Measurements from ENCODE around the gene CLNK.
"Not testable (repeated sequence)": the region's sequence is repeated elsewhere in the genome, so short reads cannot be mapped to it uniquely, and the experiment has no call there.

Gene CLNK

DNA sequence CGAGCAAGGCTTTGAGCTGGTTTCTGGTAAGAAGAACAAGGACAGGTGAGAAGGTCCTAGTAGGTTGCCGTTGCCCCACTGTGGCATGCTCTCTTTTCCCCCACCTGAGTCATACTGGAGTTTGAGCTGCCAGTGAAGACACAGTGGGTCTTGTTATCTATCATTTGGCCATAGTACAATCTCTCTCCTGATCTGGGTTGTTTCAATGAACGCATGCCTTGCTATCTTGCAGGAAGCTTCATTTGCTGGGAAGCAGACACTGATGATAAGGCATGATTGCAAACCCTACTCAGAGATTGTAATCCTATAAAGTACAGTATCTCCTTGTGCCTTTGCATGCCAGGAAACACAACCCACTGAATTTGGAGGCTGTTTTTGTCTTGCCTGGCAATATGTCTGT lies 77.4 kb downstream of the CLNK start:
- DNase-seq = no peak

DNA sequence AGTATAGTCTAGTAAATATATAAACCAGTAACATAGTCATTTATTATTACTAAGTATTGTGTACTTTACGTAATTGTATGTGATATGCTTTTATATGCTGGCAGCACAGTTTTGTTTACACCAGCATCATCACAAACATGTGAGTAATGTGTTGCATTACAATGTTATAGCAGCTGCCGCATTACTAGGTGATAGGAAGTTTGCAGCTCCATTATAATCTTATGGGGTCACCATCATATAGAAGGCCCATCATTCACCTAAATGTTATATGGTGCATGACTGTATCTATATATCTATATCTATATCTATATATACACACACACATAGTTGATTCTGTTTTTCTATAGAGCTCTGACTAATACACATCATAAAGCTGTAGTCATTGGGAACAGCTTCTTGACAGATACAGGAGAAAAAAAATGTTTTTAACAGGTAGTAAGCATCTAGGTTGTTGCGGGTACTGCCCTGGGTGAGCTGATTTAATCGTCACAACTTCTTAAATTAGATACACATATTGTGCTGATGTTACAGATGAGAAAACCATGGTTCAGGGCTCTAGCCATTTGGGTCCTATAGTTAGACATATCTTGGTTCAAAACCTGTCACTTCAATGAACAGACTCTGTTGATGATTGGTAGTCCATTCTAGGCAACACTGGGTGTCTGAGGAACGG lies 77.9 kb downstream of the CLNK start:
- DNase-seq = peak; percentile 30

DNA sequence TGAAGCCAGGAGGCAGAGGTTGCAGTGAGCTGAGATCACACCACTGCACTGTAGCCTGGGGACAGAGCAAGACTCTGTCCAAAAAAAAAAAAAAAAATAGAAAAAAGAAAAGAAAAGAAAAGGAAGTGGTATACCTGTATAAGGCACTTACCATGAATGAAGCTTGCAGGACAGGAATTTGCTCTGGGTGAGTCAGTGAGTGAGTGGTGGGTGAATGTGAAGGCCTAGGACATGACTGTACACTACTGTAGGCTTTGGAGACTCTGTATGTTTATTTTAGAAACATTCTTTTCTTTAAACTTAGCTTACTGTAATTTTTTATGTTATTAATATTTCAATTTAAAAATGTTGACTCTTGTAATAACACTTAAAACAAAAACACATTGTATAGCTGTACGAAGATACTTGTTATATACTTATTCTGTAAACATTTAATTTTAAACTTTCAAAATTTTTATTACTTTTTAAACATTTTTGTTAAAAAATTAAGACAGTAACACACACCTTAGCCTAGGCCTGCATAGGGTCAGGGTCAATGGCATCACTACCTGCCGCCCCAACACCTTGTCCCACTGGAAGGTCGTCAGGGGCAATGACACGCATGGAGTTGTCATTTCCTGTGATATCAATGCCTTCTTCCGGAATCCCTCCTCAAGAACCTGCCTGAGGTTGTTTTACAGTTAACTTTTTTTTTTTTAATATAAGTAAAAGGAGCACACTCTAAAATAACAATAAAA lies 78.7 kb downstream of the CLNK start:
- DNase-seq = peak; percentile 64

DNA sequence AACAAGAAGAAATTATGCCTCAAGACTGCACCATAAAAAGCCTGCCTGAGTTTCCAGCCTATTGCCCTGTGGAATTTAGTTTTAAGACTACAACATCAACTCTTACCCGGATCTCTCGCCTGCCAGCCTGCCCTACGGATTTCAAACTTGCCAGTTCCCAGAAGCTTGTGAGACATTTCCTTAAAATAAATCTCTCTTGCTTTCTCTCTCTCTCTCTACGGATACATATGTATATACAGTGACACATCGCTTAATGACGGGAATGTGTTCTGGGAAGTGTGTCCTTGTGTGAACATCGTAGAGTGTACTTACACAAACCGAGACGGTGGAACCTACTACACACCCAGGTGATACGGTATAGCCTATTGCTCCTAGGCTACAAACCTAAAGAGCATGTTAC lies 79.5 kb downstream of the CLNK start:
- peak; percentile 10 for DNase-seq

DNA sequence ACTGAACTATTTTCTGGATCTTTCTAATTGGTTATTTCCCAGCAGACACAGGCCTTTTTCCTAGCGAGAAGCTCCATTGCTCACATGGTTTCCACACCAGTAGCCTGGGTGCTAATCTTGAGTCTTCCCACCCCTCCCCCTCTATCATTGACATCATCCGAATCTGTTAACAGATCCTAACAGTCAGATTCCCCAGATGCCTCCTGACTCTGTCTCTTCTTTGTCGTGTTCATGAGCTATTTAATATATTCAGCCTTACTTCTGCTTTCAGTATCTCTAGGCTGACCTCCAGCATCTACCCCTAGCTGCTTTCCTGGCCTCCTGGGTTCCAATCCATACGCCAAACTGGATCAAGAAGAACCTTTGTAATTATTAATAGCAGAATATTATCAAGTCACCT lies 85.0 kb downstream of the CLNK start:
- DNase-seq = no peak

DNA sequence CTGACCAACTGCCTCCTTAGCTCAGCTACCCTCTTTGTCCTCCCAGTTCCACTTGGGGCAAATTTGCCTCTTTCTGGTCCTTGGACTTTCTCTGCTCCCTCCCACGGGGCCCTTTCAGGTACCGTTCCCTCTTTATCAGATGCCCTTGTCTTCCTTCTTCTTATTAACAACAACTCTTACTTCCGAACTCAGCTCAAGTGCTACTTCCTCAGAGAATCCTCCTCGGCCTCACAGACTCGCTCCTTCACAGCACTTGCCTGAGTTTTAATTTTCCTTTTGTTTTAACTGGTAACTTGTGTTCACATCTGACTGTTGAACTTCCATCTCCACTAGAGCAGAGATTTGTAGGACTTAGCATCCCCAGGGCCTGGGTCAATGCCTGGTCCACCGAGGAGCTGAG lies 85.7 kb downstream of the CLNK start:
- DNase-seq = no peak

DNA sequence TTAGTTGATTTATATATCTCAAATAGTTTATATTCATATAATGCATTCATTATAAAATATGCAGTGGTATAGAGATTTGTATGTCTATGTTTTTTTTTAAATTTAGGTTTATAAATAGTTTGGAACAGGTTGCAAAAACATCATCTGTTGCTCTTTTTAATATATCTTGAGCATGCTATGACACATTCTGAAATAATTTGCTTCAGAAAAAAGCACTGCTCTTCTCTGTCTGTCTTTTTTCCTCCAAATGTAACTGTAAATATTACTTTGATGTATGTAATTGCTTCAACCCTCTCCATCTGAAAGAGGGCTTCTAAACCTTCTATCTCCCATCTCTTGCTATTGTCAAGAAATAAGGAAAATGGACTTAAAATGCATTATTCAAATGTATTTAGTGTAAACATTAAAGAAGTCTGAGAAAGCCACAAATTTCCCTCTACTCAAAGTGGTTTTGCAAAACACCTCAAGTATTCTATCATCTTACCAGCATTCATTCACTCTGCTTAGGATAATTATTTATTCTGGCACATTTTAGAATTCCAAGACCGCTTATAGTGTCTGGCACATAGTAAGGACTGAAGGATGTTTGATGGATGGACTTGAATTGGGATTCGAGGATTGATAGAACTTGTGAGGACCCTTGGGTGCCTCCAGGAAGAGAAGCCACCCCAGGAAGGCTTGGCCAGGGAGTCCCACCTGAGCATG lies 87.8 kb downstream of the CLNK start:
- no peak for DNase-seq

DNA sequence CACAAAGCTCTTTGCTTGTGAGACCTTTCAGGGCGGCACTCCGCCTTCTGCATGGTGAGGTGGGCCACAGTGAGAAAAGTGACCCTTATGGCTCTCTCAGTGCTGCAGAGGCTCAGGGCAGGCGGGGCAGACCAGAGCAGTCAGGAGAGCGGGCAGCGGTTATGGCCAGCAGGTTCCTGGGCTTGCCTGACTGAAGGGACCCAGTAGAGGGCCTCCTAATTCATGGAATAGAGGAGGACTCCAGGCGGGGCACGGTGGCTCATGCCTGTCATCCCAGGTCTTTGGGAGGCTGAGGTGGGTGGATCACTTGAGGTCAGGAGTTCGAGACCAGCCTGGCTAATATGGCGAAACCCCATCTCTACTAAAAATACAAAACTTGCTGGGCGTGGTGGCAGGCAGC lies 91.4 kb downstream of the CLNK start:
- DNase-seq = no peak

DNA sequence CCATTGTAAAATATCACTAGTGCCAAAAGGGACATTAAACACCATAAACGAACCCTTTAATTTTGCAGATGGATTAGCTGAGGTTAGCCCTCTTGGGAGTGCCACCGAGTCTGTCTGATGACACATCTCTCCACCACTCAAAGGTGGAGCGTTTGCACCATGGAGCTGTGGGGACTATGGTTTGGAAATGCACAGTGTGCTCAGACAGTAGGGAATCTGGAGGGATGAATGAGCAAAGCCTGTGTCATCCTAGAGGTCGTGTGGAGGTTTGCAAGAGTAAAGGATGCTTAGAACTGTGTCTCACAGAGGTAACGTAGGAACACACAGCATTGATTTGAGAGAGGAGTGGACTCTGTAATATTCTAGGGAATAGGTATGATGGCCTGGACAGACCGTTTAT lies 93.7 kb downstream of the CLNK start:
- peak; percentile 60 for DNase-seq

DNA sequence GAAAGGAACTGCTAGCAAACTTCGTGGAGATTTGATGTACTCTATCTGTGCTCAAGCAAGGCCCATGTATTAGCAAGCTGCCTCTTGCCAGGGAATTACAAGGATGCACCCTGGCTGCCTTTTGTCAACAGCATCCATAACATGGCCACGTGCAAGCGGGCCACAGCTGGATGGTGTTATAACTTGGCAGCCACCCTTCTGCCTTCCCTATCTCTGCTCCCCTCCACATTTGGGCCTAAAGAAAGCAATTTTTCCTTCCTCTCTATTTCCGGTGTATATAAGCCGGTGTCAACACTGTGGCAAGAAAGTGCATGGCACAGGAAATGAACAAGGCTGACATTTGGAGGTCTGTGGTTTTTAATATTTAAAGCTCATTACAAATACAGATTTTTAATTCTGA lies 94.8 kb downstream of the CLNK start:
- no peak for DNase-seq

DNA sequence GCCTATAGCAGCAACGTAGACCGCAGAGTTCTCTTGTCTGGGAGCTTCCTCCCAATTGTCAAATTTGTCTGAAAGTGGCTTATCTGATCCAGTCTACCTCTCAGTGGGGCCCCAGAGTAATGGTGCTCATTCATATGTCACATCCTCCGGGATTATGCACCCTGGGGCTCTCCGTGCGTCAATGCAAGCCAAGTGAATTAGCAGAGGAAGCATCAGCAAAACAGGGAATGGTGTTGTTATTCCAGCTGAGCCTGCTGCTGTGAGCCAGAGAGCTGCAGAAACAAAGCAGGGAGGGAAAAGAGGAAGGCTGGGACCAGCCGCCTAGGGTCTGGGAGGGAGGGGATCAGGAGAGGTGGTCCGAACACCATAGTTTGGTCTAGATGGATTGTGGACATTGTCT lies 95.2 kb downstream of the CLNK start:
- DNase-seq = no peak

DNA sequence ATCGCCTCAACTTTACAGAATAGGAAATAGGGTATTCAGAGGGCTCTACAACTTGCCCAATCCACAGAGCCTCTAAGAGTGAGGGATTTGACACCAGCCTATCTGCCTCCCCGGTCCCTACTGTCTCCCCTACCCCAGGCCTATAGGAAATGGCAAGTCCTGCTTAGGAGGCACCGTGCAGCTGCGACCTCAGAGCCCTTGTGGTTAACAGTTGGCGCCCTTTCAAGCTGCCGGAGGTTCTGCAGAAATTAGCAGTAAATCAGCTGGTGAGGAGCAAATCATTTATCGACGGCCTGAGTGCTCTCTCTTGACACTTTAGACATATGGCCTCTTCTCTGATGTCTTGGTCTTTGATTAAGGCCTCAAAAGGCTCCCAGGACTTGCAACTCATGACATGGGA lies 96.9 kb downstream of the CLNK start:
- DNase-seq = no peak

DNA sequence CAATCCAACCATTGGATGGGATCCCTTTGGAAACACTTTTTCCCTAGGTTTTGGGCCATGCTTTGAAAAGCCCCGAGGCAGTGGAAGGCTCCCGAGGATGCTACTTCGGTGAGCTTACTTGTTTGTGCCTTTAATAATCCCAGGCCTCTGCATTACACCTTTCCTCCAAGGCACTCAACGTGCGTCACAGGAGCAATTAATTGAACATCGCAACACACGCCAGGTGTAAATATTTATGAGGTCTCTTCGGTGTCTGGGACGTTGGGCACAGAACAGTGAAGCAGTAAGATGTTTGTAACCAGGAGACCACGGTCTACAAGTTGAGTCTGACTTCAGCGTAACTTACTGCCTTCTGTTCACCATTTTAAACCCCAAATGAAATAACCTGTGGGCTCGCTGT lies 97.3 kb downstream of the CLNK start:
- no peak for DNase-seq

DNA sequence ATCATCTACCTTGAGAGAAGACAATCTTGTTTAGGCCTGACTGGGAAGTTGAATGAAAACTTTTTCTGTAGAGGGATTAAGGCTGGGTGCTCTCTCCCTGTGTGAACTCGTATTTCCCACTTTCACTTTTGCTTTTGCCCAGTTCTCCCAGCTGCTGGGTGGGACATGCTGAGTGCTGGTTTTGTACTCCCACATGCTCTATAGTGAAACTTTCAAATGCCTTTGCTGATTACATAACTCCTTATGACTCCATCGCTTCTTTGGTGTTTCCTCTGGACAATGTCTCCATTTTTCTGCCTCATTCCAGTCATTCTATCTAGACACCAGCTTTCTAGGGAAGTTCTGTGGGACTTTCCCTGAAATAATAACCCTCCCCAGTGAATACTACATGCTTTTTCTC lies 100.5 kb downstream of the CLNK start:
- DNase-seq = peak; percentile 22

DNA sequence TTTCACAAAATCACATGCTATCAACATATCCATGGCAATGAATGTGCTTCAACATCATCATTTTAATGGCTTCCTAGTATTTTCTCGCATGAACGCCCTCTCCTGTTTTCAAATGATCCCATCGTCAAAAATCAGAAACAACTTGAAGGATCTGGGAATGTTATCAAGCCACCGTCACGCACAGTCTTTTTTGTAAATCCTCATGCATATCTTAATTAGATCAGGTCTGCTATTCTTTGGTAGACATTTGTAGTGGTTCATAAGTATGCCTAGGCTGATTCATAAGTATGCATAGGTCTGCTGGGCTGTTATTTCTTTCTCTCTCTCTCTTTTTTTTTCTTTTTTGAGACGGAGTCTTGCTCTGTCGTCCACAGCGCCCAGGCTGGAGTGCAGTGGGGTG lies 101.6 kb downstream of the CLNK start:
- no peak for DNase-seq

DNA sequence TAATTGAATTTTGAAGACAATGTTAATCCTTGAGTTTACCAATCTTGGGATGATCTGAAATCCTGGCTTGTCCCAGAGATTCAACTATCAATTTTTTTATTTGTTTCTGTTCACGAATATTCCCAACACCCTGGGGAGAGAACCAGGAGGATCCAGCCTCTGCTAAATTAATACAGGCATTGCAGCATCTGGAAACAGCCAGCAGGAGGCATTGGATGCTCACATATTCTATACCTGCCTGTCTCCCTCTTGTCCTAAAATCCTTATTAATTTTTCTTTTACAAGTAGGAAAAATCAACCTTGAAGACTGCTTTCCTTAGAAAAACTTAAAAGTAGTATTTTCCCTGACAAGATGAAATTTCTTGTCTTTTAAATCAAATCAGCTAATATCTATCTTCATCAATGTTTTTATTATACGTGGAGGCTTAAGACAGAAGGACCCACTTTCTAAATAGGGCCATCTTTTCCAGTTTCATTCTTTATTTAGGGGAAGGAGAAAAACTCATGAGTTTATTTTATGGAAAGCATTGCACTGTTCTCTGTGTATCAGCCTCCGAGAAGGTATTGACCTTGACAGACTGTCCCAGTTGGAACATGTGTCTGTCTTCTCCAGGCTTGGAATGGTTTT lies 102.4 kb downstream of the CLNK start:
- peak; percentile 13 for DNase-seq

DNA sequence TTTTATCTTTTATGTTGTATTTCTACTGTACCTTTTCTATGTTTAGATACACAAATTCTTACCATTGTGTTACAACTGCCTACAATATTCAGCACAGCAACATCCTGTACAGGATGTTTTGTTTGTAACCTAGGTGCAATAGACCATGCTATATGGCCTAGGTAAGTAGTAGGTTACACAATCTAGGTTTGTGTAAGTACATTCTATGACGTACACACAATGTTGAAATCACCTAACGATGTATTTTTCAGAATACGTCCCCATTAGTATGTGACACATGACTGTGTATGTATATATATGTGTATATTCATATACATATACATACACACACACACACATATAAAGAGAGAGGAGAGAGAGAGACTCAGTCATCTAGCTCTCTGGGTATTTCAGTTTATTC lies 103.5 kb downstream of the CLNK start:
- DNase-seq = no peak

DNA sequence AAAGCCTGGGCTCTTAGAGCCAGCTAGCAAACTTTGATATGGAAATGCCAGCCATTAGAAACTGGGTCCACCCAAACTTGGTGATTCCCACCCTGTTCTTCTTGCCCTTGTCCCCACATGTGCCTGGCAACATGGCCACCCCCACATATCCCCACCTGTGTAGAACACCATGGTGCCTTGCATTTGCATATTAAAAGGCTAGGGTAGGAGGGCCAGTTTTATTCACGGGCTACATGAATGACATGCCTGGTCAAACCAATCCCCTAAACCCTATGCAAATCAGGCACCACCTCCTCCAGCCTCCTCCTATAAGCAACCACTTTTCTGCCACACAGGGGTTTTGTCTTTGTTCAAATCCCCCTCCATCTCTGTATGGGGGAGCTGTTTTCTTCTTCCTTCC lies 104.9 kb downstream of the CLNK start:
- DNase-seq = no peak

DNA sequence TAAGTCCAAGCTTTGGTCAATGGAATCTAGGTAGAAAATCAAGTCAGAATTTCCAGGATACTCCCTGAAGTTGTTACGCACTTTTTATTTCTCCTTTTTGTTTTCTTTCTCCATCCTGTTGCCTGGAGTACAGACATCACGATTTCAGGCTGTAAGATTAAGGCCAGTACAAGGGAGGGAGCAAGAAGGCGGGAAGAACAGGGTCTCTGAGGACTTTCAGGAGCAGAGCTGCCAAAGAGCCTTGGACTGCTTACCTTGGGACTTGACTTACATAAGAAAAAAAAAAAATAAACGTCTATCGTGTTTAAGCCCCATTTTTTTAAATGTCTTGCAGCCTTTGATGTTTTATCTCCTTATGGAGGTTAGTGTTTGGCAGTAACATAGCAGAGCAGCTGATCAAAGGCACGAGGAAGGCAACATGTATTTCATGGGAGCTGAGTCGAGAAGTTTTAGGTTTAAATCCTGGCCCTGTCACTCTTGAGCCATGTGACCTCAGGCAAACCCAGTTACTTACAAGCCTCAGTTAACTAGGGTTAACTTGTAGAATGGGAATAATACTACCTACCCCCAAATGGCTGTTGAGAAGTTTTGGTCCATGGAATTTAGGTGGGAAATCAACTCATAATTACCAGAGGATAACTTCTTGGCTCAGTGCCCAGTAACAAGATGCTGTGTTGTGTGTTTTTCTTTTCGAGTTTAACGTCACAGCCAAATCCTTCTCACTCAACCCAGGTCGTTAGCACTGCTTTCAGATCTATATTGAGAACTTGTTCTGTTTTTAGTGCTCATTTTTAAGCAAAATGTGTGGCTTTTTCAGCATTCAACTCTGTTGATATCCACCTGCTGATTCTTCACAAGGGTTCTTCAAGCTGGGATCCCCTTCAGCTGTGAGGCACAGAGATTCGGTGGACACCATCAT lies 106.8 kb downstream of the CLNK start:
- no peak for DNase-seq

DNA sequence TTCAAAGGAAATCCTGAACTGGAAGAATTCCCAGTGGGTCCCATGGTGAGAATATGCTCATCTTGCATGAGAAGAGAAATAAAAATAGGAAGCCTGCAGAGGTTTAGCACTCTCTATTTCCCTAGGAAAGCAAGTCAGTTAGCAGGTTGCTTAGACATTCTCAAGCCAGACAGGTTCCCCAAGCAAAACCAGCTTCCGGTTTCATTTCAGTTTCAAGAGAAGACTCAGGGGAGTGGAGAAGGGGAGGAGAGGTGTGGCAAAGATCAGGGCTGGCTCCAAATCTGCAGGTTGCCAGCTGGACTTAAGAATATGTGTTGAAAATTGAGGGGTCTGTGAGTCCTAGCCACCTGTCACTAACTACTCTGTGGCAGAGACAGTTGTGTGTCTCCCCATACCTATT lies 107.5 kb downstream of the CLNK start:
- no peak for DNase-seq

DNA sequence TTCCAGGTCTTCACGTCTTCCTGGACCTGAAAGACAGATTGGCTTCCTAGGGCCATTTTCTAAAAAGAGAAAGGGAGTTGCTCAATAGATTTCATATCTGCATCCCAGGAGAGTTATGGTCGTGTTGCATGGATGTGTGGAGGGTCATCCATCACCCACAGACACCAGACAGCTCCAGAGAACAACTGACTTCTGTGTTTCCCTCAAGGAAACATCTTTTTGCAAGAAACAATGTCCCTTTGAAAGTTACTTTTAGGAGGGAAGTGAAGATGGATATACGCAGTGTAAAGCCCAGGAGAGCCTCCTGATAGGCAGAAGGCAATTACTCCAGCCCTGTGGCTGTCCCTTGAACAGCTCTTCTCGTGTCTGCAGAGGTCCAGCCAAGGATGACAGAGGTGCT lies 108.3 kb downstream of the CLNK start:
- DNase-seq = no peak

DNA sequence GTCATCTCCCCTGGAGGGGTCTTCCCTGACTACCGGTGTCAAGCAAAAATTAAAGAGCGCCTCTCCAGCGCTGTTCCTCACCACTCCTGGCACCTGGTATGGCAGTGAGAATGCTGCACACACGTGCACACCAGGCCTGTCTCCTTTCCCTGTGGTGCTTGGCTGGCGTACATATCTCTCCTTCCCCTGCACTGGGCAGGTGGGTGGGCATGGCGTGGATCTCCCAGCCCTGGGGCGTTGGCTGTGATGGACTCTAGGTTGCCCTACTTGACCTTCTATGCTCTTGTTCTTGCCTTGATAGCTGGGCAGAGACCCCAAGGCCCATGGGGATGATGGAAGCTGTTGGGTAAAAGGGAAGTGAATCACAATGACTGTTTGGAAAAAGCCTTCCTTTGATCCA lies 109.2 kb downstream of the CLNK start:
- no peak for DNase-seq

DNA sequence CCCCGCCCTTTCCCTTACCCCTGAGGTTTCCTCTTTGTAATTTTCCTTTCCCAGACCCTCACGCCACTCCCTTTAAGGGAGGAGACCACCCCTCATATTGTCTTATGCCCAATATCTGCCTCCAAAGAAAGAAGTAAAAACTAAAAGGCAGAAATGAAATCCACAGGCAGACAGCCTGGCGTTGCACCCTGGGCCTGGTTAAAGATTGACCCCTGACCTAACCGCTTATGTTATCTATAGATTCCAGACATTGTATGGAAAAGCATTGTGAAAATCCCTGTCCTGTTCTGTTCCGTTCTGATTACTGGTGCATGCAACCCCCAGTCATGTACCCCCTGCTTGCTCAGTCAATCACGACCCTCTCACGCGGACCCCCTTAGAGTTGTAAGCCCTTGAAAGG lies 110.0 kb downstream of the CLNK start:
- not testable (repeated sequence) for DNase-seq

All from HCEC 1CT (cell line).